ENCODE data around the gene PDZK1IP1. TPM values are rescaled to one million over a fixed set of nuclear protein-coding genes. Genes with fewer than 3 reads are reported as not detected.
A peak's percentile ranks its signal among the peaks of the same experiment; 100 is the strongest.

PDZK1IP1 gene
- total and polyA plus RNA-seq, 2 donors (not counting 1 experiment from before 2014, with no cell fraction given), result 0.21 TPM; not detected in 1

DNA sequence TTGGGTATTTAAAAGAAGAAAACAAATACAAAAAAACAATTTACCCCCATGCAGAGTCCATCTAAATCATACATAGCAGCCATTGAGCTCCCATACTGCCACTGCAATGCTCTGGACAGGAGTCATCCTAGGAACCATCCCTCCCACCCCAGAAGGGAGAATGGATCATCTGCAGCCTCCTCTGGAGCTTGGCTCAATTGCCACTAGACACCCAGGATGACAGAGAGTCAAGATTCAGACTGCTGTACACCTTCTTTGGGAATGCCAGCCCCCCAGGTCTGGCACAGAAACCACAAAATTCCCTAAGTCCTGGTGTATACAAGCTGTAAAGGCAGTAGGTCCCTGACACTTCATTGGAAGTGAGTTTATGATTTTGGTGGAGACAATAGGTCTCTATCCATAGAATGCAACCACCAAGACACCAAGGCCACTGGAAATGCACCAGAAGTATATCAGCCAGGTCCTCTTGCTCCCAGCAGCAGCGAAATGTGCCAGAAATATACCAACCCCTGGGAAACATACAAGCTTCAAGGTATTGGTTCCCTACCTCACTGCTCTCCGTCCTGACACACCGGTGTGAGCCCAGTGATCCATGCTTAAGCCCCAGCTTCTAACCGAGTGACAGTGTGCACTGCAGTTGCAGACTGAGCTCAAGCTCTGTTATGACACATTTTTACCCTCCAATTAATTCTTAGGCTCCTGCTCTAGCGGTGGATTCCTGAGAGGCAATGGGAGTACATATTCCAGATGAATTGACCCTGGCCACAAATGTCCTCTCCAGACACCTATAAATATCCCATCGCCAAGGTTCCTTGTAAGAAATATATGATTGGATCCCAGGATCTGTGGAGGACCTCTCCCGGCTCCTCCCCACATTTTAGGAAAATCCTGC is 37.8 kb upstream of the PDZK1IP1 start:
- Mint-ChIP-seq H3K4me1 (peaks cover 36% of the 10 kb centered on the region), H3K4me3 (peak overlapping the region; percentile 26), H3K27me3 (peaks cover 55% of the 10 kb centered on the region), H3K27ac (no peak overlapping the region), H3K9me3 (ENCODE audit: insufficient read depth) (no peaks in the 10 kb centered on the region)
- no peak for TF ChIP-seq EZH2 (IDR thresholded peaks at IDR 0.05; ENCODE audit: borderline replicate concordance, insufficient read depth, low read depth, low read length, poor library complexity, severe bottlenecking)
- TF ChIP-seq, protein P1, sequence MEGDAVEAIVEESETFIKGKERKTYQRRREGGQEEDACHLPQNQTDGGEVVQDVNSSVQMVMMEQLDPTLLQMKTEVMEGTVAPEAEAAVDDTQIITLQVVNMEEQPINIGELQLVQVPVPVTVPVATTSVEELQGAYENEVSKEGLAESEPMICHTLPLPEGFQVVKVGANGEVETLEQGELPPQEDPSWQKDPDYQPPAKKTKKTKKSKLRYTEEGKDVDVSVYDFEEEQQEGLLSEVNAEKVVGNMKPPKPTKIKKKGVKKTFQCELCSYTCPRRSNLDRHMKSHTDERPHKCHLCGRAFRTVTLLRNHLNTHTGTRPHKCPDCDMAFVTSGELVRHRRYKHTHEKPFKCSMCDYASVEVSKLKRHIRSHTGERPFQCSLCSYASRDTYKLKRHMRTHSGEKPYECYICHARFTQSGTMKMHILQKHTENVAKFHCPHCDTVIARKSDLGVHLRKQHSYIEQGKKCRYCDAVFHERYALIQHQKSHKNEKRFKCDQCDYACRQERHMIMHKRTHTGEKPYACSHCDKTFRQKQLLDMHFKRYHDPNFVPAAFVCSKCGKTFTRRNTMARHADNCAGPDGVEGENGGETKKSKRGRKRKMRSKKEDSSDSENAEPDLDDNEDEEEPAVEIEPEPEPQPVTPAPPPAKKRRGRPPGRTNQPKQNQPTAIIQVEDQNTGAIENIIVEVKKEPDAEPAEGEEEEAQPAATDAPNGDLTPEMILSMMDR (IDR thresholded peaks at IDR 0.05), result no peak
- H3K4me2 ChIP-seq (replicated peaks; ENCODE audit: low read depth, low read length, poor library complexity, severe bottlenecking), result no peak overlapping the region
- DNase-seq (no peak), ATAC-seq (ENCODE audit: low read depth) (no peak)
- no peak overlapping the region for H3K9ac ChIP-seq (ENCODE audit: low read length)
- ChIA-PET POLR2A (no interaction called here), CTCF (interaction anchor here (0.5 to 1.1 kb wide), 2 partner anchors 33 to 219 kb away, joined by 3 read pairs; no protein-coding TSS in a partner anchor)
- peaks cover 44 to 46% of the 10 kb centered on the region in 2 donors for H3K4me1 ChIP-seq (ENCODE audit: control insufficient read depth in 2 of 2, insufficient read depth in 2 of 2, low read length in 2 of 2)
- no peak overlapping the region for H3K27ac ChIP-seq (ENCODE audit: low read length in 2 of 2)
- H3K4me3 ChIP-seq (ENCODE audit: control extremely low read depth in 1 of 5, extremely low read depth in 1 of 5, insufficient read depth in 1 of 5, low read depth in 2 of 5, low read length in 4 of 5), result no peak overlapping the region
- no peaks in the 10 kb centered on the region for H3K79me2 ChIP-seq (ENCODE audit: control insufficient read depth, insufficient read depth, low read length)
- H3K36me3 ChIP-seq (replicated peaks in 1 of 2; ENCODE audit: control extremely low read depth in 1 of 2, control insufficient read depth in 1 of 2, extremely low read depth in 1 of 2, insufficient read depth in 2 of 2, low read length in 1 of 2), result no peaks in the 10 kb centered on the region
- H3K27me3 ChIP-seq (replicated peaks in 1 of 4; ENCODE audit: control extremely low read depth in 1 of 4, control insufficient read depth in 3 of 4, insufficient read depth in 4 of 4, low read length in 3 of 4), result peaks cover 0 to 94% (median 63%) of the 10 kb centered on the region in 4 experiments
- H4K20me1 ChIP-seq (ENCODE audit: control insufficient read depth, insufficient read depth, low read length, poor library complexity, severe bottlenecking), result no peaks in the 10 kb centered on the region
- intact Hi-C loops (cut with micrococcal nuclease), result no loop called here
- H2AFZ ChIP-seq (ENCODE audit: insufficient read depth, low read depth, low read length, poor library complexity, severe bottlenecking), result no peak overlapping the region
- peaks cover 0 to 29% (median 0%) of the 10 kb centered on the region in 3 donors for H3K9me3 ChIP-seq (ENCODE audit: control extremely low read depth in 1 of 3, control insufficient read depth in 2 of 3, insufficient read depth in 1 of 3, low read length in 2 of 3)
- 95% methylated on average over 3 of the region's 7 CpGs for WGBS (ENCODE audit: insufficient coverage)

DNA sequence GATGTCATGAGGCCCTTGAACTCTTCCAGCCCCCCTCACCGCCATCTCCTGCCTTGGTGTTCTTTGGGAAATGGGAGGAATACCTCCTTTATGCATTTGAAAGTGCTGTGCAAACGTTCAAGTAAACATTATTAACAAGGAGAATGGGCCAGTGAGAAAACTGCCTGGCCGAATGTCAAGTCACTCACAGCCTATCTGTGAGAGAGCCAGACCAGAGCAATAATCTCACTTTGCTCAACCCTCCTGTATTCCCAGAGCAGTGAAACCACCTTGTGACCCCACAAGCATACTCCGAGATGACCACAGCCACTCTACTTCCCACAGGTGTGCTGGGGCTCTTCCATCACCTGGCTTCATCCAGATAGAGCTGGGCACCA is 37.0 kb upstream of the PDZK1IP1 start:
- peaks cover 51% of the 10 kb centered on the region for H3K27me3 Mint-ChIP-seq
- Histone ChIP-seq H3K36me3 (replicated peaks in 1 of 2; ENCODE audit: control extremely low read depth in 1 of 2, control insufficient read depth in 1 of 2, extremely low read depth in 1 of 2, insufficient read depth in 2 of 2, low read length in 1 of 2) (no peaks in the 10 kb centered on the region), H3K9me3 (ENCODE audit: control extremely low read depth in 1 of 3, control insufficient read depth in 2 of 3, insufficient read depth in 1 of 3, low read length in 2 of 3) (peaks cover 0 to 26% (median 0%) of the 10 kb centered on the region in 3 donors), H3K79me2 (ENCODE audit: control insufficient read depth, insufficient read depth, low read length) (no peaks in the 10 kb centered on the region), H3K4me3 (ENCODE audit: control extremely low read depth in 1 of 5, extremely low read depth in 1 of 5, insufficient read depth in 1 of 5, low read depth in 2 of 5, low read length in 4 of 5) (no peak overlapping the region), H3K27ac (ENCODE audit: low read length in 2 of 2) (no peak overlapping the region), H3K4me1 (ENCODE audit: control insufficient read depth in 2 of 2, insufficient read depth in 2 of 2, low read length in 2 of 2) (peaks cover 37 to 41% of the 10 kb centered on the region in 2 donors), H3K9ac (ENCODE audit: low read length) (no peak overlapping the region), H3K27me3 (replicated peaks in 1 of 4; ENCODE audit: control extremely low read depth in 1 of 4, control insufficient read depth in 3 of 4, insufficient read depth in 4 of 4, low read length in 3 of 4) (peaks cover 0 to 92% (median 62%) of the 10 kb centered on the region in 4 experiments), H2AFZ (ENCODE audit: insufficient read depth, low read depth, low read length, poor library complexity, severe bottlenecking) (no peak overlapping the region), H4K20me1 (ENCODE audit: control insufficient read depth, insufficient read depth, low read length, poor library complexity, severe bottlenecking) (no peaks in the 10 kb centered on the region), H3K4me2 (replicated peaks; ENCODE audit: low read depth, low read length, poor library complexity, severe bottlenecking) (no peak overlapping the region)
- DNase-seq, result no peak
- H3K4me3 Mint-ChIP-seq, result no peak overlapping the region
- ChIA-PET CTCF (interaction anchor here (0.5 to 1.1 kb wide), 2 partner anchors 33 to 220 kb away, joined by 3 read pairs; no protein-coding TSS in a partner anchor), POLR2A (no interaction called here)
- H3K9me3 Mint-ChIP-seq (ENCODE audit: insufficient read depth), result no peaks in the 10 kb centered on the region
- no peak for ATAC-seq (ENCODE audit: low read depth)
- peaks cover 33% of the 10 kb centered on the region for H3K4me1 Mint-ChIP-seq
- intact Hi-C loops (cut with micrococcal nuclease), result no loop called here
- no peak for TF ChIP-seq EZH2 (IDR thresholded peaks at IDR 0.05; ENCODE audit: borderline replicate concordance, insufficient read depth, low read depth, low read length, poor library complexity, severe bottlenecking)
- TF ChIP-seq, protein P1 (IDR thresholded peaks at IDR 0.05), result no peak
- H3K27ac Mint-ChIP-seq, result no peak overlapping the region
- WGBS (ENCODE audit: insufficient coverage), result 80% methylated on average over 2 of the region's 4 CpGs
